Fibroblast of skin of left biceps (primary cell): ENCODE results near the gene CFAP53.
"Not testable (repeated sequence)": the region's sequence is repeated elsewhere in the genome, so short reads cannot be mapped to it uniquely, and the experiment has no call there.

Experiments used
- DNase-seq, 2 experiments: peaks; one replicate each; pipeline ENCODE4 v3.0.0-alpha.2; 2013; ENCODE audit warnings: low read depth in 2 of 2

The CFAP53 gene, protein sequence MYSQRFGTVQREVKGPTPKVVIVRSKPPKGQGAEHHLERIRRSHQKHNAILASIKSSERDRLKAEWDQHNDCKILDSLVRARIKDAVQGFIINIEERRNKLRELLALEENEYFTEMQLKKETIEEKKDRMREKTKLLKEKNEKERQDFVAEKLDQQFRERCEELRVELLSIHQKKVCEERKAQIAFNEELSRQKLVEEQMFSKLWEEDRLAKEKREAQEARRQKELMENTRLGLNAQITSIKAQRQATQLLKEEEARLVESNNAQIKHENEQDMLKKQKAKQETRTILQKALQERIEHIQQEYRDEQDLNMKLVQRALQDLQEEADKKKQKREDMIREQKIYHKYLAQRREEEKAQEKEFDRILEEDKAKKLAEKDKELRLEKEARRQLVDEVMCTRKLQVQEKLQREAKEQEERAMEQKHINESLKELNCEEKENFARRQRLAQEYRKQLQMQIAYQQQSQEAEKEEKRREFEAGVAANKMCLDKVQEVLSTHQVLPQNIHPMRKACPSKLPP

GRCh38 chr18:50266248-50266704 lies at the start of gene CFAP53:
Gene CFAP53, minus strand, starts transcription at chr18:50266495. Its CDS starts 91 bp downstream, at chr18:50266404.
- DNase-seq: peak; percentile 45 to 55

- no peak for DNase-seq
These were observed 49.0 kb upstream of the CFAP53 start for GRCh38 chr18:50315100-50315871.

DNA sequence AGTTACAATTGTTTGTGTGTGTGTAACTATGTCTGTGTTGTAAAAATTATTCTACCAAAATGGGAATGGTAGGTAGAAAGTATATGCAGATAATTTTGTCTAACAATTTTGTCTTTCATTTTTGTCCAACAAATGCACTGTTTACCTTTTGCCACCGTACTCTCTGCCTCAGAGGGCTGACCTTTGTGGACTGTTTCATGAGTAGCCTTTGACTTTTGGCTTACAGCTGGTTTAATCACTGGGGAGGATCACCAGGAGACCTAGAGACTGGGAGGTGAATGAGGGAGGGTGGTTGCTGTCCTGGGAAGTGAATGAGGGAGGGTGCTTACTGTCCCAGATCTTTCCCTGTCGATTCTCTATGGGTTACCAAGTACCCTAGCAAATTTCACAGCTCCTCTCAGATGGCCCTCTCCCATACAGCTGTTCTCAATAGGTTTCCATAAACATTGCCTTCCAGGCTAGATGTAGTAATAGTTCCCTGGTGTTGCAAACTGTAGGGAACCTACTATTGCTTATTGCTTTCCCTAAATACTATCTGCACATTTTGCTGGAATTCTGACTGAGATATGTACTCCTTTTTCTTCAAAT lies 47.7 kb upstream of the CFAP53 start:
- DNase-seq: no peak

DNA sequence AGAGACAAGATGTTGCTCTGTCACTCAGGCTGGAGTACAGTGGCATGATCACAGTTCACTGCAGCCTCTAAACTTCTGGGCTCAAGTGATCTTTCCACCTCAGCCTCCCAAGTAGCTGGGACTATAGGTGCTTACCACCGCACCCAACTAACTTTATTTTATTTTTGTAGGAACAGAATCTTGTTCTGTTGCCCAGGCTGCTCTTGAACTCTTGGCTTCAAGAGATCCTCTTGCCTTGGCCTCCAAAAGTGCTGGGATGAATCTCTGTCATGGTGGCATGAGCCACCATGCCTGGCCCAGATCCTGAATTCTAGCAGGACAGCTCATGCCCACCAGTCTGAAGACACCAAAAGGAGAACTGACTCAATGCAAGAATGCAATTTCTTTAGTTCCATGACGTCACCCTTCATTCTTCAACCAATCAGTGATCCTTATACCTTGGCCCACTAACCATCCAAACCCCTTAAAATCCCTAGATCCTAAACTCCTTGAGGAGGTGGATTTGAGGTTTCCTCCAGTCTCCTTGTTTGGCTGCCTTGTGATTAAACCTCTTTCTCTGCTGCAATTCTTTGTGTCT lies 46.8 kb upstream of the CFAP53 start:
- DNase-seq: no peak

- no peak for DNase-seq
These were observed 46.2 kb upstream of the CFAP53 start for GRCh38 chr18:50312296-50313030.

- DNase-seq: no peak
These were observed 45.4 kb upstream of the CFAP53 start for GRCh38 chr18:50311650-50312049.

DNA sequence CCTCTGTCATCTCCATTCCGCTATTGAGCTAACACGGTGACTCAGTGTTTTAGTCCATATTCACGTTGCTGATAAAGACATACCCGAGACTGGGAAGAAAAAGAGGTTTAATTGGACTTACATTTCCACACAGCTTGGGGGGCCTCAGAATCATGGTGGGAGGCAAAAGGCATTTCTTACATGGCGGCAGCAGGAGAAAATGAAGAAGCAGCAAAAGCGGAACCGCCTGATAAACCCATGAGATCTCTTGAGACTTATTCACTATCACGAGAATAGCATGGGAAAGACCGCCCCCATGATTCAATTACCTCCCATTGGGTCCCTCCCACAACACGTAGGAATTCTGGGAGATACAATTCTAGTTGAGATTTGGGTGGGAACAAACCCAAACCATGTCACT lies 43.8 kb upstream of the CFAP53 start:
- no peak for DNase-seq

DNA sequence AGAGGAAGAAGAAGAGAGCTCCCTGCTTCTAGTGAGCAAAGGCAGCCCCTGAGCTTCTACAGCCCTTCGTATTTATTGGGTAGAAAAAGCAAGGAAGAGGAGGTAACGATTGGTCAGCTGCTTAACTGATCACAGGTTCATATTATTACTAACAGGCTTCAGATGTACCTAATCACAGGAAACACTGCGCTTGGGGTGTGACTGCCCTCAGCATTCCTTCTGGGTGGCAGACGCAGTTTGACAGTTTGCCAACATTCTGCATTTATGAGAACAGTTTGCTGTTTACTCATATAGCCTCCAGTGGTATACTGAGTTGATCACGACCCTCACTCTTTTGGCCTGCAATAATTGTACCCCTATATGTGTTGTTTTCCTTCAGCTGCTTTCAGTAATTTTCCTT lies 42.6 kb upstream of the CFAP53 start:
- not testable (repeated sequence) for DNase-seq

DNA sequence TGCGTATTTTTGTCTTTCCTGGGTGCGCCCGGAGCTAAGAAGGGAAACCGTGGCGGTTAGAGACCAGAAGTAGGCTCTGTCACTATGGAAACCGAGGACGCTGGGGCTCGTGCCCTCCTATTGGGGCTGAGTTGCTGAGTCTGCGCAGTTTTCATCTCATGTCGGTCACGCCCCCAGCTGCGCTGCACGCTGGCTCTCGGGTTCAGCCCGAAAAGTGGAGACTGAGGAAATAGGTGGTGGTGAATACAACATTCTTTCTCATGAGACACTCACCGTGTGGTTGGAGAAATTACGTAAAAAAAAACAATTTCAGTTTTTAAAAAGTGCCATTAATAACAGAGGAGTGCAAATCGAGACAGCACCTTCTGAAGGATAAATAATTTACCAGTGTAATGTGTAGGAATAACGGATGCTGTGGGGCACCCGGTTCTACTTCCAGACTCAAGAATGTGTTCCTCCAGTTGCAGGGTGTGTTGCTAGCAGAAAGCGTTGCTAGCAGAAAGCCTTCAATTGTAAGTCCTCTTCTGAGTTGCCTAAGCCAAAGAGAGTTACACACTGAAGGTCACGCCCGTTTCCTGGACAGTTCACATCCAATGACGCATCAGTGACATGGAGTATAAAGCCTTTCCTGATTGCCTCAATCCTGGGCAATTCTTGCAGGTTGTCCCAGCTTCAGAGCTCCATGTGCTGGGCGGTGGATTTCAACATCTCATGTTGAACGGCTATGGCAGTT lies 41.6 kb upstream of the CFAP53 start:
- peak; percentile 64 to 65 for DNase-seq

DNA sequence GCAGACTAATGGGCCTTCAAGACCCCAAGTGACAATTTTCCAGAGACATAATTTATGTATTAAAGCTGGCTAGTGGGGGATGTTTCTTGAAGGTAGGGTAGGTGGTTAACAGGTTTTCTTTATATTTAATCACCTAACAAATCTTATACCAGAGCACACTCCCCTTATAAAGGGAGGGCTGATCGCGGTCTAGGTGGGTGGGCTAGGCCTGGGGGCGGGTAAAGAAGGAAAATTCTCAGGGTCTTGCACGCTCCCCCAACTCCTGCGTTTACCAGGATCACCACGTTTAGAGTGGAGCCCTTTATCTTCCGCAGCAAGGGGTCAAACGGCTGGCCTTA lies 41.1 kb upstream of the CFAP53 start:
- DNase-seq: no peak

- DNase-seq: no peak
These were observed 40.6 kb upstream of the CFAP53 start for GRCh38 chr18:50306944-50307343.

- DNase-seq: no peak
These were observed 34.8 kb upstream of the CFAP53 start for GRCh38 chr18:50301074-50301473.

GRCh38 chr18:50299626-50300388 lies 33.5 kb upstream of the CFAP53 start:
- DNase-seq: no peak

DNA sequence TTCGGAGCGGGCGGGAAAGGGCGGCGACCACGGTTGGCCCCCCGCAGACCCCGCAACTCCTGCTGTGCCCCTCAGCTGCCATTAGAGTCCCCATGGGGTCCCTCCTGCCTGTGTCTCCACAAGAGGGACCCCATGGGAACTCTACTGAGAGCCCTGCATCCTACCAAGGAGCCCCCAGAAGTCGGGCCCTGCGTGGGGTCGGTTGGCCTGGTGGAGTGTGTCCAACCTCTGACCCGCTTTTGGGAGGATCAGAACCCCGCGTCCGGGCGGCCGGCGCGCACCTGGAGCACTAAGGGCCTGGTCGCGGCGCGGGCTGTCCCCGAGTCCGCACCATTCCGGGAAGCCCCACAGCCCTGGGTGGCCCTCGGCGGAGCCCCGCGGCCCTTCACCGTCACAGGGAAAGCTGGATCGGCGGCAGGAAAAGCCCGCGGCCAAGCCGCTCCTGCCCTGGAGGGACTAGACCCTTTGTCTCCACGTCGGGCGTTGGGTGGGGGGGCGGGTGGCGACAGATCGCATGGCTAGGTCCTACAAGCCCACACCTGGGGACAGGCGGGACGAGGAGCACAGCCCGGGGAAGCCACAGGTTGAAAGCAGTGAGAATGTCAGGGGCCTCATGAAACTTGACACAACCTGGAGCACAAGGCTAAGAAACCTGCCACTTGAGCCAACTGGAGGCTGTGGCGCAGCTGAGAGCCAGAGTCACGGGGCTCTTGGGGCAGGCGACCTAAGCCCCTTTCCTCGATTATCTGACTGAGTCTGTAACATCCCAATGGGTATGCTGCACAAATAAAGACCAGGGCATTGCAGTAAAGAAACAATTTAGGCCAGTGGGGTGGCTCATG lies 32.4 kb upstream of the CFAP53 start:
- DNase-seq: no peak

DNA sequence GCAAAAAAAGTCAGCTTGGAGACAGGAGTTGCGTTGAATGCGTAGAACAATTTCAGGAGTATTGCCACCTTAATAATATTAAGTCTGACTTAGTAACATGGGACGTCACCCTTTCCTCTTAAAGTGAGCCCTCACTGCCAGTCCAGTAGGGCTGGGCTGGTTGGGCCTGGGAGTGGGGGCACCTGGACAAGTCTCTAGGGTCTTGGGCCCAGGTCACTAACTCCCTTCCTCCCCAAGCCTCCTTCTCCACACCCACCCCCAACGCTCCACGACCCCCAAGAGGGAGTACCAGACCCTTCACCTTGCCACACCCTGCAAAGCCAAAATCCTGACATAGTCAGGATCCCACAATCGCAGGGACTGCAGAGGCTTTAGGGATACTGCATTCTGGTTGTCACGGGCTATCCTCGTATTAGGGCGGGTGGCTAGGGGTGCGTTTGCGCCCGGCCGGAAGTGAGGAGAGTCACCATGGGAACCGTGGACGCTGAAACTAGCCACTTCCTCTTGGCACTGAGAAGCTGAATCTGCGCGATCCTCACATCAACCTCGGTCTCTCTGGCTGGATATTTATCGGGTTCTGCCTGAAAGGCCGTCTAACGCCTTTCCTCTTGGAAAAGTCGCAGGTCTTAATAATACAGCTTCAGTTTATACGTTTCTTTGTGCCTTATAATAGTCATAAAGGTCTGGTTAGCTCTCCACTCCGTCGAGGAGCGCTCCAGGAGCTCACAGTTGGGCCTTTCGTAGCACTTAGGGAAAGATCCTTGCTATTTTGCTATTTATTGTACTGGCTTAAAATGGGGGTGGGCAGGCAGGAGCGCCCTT lies 31.5 kb upstream of the CFAP53 start:
- DNase-seq: peak in 1 of 2 experiments; percentile 31

- no peak for DNase-seq
These were observed 26.7 kb upstream of the CFAP53 start for GRCh38 chr18:50293039-50293438.

- no peak for DNase-seq
These were observed 22.8 kb upstream of the CFAP53 start for GRCh38 chr18:50289108-50289443.
